HEK293T (cell line): ENCODE results near the gene CABLES2.

Experiments used
- CTCF ChIA-PET: fragments of 350-600 bp; formaldehyde crosslinking; extraction: SDS; loops from one replicate; lab custom pipeline; 2021; ENCODE audit warnings: antibody characterized with exemption, inconsistent platforms; lab: Yijun Ruan, JAX
- POLR2A ChIA-PET: fragments of 350-600 bp; formaldehyde crosslinking; extraction: SDS; loops from one replicate; lab custom pipeline; 2020; ENCODE audit warnings: antibody characterized with exemption, inconsistent platforms; lab: Yijun Ruan, JAX
- DNase-seq: peaks from one replicate; pipeline ENCODE4 v3.0.0; 2012; ENCODE audit warnings: mixed read lengths; ENCODE audit errors: extremely low spot score
- ARNT ChIP-seq: fragments of 450-650 bp; IDR thresholded peaks from 2 replicates; pipeline ENCODE4 v1.6.1; 2017; ENCODE audit warnings: mild to moderate bottlenecking
- BHLHE40 ChIP-seq: fragments of 450-650 bp; IDR thresholded peaks from 2 replicates; pipeline ENCODE4 v1.6.1; 2016; ENCODE audit warnings: mild to moderate bottlenecking, moderate library complexity, borderline replicate concordance
- CTBP1 ChIP-seq: fragments of 450-650 bp; IDR thresholded peaks from 2 replicates; pipeline ENCODE4 v1.6.1; 2016; ENCODE audit warnings: borderline replicate concordance
- ELF4 ChIP-seq: fragments of 450-650 bp; IDR thresholded peaks from 2 replicates; pipeline ENCODE4 v1.6.1; 2017; ENCODE audit warnings: antibody characterized with exemption
- FOXA1 ChIP-seq: fragments of 450-650 bp; IDR thresholded peaks from 2 replicates; pipeline ENCODE4 v1.6.1; 2016; ENCODE audit warnings: mild to moderate bottlenecking
- FOXK2 ChIP-seq: fragments of 450-650 bp; IDR thresholded peaks from 2 replicates; pipeline ENCODE4 v1.6.1; 2016; ENCODE audit warnings: mild to moderate bottlenecking
- FOXM1 ChIP-seq: fragments of 450-650 bp; IDR thresholded peaks from 2 replicates; pipeline ENCODE4 v1.6.1; 2017; ENCODE audit warnings: mild to moderate bottlenecking, borderline replicate concordance
- HDGF ChIP-seq: fragments of 450-650 bp; IDR thresholded peaks from 2 replicates; pipeline ENCODE4 v1.6.1; 2017; ENCODE audit warnings: antibody characterized with exemption, borderline replicate concordance
- L3MBTL2 ChIP-seq: fragments of 450-650 bp; conservative IDR thresholded peaks from 2 replicates; pipeline ENCODE4 v1.6.1; 2016; ENCODE audit warnings: mild to moderate bottlenecking
- LEF1 ChIP-seq: fragments of 450-650 bp; IDR thresholded peaks from 2 replicates; pipeline ENCODE4 v1.6.1; 2017; ENCODE audit warnings: mild to moderate bottlenecking, borderline replicate concordance
- NFRKB ChIP-seq: fragments of 450-650 bp; IDR thresholded peaks from 2 replicates; pipeline ENCODE4 v1.6.1; 2016; ENCODE audit warnings: mild to moderate bottlenecking, moderate library complexity
- PKNOX1 ChIP-seq: fragments of 450-650 bp; IDR thresholded peaks from 2 replicates; pipeline ENCODE4 v1.6.1; 2016
- SP1 ChIP-seq: fragments of 450-650 bp; IDR thresholded peaks from 2 replicates; pipeline ENCODE4 v1.6.1; 2017
- SUZ12 ChIP-seq: fragments of 450-650 bp; IDR thresholded peaks from 2 replicates; pipeline ENCODE4 v1.6.1; 2016; ENCODE audit warnings: mild to moderate bottlenecking
- TARDBP ChIP-seq: fragments of 450-650 bp; IDR thresholded peaks from 2 replicates; pipeline ENCODE4 v1.6.1; 2016
- ZNF384 ChIP-seq: fragments of 450-650 bp; IDR thresholded peaks from 2 replicates; pipeline ENCODE4 v1.6.1; 2016

Gene CABLES2

GRCh38 chr20:62449951-62450691 is 43.0 kb upstream of the CABLES2 start:
- ChIA-PET POLR2A (no interaction called here), CTCF (no interaction called here)
- TF ChIP-seq CTBP1 (no peak), SUZ12 (no peak), TARDBP (no peak), L3MBTL2 (no peak), FOXA1 (no peak), PKNOX1 (no peak), ARNT (no peak), BHLHE40 (no peak), ELF4 (no peak), LEF1 (no peak), FOXK2 (no peak), SP1 (no peak), NFRKB (no peak), FOXM1 (no peak), ZNF384 (no peak), HDGF (no peak)
- DNase-seq, result no peak

GRCh38 chr20:62448788-62449187 is 41.7 kb upstream of the CABLES2 start:
- CTCF ChIA-PET, result no interaction called here

DNA sequence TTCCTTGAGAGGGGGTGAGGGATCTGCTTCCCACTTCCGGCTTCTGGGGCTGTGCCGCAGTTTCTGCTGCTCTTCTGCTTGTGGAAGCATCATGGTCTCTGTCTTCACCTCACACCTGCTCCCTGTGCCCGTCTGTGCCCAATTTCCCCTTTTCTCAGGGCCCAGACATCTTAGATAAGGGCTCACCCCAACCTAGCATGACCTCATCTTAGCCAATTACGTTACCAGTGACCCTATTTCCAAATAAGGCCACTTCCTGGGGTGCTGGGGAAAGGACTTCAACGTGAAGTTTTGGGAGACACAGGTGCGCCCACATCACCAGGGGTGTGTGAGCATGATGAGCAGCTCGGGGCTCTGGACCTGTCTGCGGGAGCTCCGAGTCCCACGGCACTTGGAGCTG is 41.0 kb upstream of the CABLES2 start:
- DNase-seq, result no peak
- CTCF ChIA-PET, result no interaction called here
- POLR2A ChIA-PET, result no interaction called here
- no peak for TF ChIP-seq SP1
- no peak for TF ChIP-seq FOXA1
- no peak for TF ChIP-seq NFRKB
- no peak for TF ChIP-seq BHLHE40
- no peak for TF ChIP-seq FOXM1
- TF ChIP-seq PKNOX1, result no peak
- no peak for TF ChIP-seq CTBP1
- no peak for TF ChIP-seq TARDBP
- TF ChIP-seq L3MBTL2, result no peak

More at GRCh38 chr20:62448788-62449187, 41.7 kb upstream of the CABLES2 start:
- no peak for DNase-seq
- POLR2A ChIA-PET, result no interaction called here
- TF ChIP-seq FOXA1, result no peak
- no peak for TF ChIP-seq BHLHE40
- no peak for TF ChIP-seq FOXK2
- no peak for TF ChIP-seq ZNF384
- TF ChIP-seq SP1, result no peak
- TF ChIP-seq HDGF, result no peak
- no peak for TF ChIP-seq PKNOX1
- TF ChIP-seq ARNT, result no peak

DNA sequence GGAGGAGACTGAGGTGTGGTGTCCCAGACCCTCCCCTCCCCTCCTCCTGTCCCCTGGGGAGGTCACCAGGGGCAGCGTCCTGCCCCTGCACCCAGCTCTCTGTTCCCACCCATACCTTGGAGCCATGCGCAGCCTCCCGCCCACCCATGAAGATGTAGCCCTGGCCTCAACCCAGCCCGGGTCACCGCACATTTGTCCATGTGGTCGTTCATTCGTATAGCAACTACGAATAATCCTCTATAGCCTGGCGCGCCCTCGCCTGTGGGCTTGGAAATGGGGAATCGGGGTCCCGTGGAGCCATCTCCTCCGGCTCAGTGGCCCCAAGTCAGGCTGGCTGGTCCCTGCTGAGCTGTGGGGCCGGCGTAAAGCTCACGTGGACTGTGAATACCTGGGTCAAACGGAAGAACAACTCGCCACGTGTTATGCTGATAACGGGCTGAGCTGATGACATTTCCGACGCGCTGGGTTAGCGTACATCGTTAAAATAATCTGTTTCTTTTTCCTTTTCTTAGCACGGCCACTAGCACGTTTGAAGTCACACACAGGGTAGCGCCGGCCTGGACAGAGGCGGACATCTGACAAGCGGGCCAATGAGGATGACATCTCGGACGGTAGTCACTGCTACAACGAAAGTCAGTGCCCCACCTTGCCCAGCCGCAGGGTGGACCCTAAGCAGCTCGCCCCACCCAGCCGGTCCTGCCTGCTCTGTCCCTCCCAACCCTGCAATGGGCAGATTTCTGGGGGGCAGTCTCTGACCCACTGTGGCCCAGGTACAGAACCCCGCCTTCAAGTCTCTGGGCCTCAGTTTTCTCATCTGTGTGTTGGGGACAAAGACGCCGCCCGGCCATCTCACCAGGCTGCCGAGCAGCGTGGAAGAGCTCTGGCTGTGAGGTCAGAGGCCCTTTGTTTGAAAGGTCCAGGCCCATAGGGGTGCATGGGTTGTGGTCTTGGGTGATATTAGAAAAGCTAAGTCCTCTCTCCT is 40.1 kb upstream of the CABLES2 start:
- DNase-seq, result no peak
- CTCF ChIA-PET, result no interaction called here
- POLR2A ChIA-PET, result no interaction called here
- TF ChIP-seq SUZ12 (no peak), ARNT (no peak), TARDBP (no peak), BHLHE40 (no peak), ZNF384 (no peak), CTBP1 (no peak), FOXM1 (no peak), LEF1 (no peak), SP1 (no peak), FOXK2 (no peak), ELF4 (no peak), NFRKB (no peak), FOXA1 (no peak), PKNOX1 (no peak), L3MBTL2 (no peak), HDGF (no peak)

GRCh38 chr20:62446481-62446880 is 39.4 kb upstream of the CABLES2 start:
- no peak for DNase-seq
- ChIA-PET POLR2A (no interaction called here), CTCF (no interaction called here)
- TF ChIP-seq FOXK2 (no peak), FOXA1 (no peak), SUZ12 (no peak), HDGF (no peak), SP1 (no peak), L3MBTL2 (no peak)
